ENCODE results near the gene PTGIS.
"Not testable (repeated sequence)": the region's sequence is repeated elsewhere in the genome, so short reads cannot be mapped to it uniquely, and the experiment has no call there.

The PTGIS gene

GRCh38 chr20:49567421-49568277, at the start of gene PTGIS:
PTGIS (minus strand) TSS chr20:49568137; CDS start chr20:49568116, 21 bp downstream.
- DNase-seq: no peak

DNA sequence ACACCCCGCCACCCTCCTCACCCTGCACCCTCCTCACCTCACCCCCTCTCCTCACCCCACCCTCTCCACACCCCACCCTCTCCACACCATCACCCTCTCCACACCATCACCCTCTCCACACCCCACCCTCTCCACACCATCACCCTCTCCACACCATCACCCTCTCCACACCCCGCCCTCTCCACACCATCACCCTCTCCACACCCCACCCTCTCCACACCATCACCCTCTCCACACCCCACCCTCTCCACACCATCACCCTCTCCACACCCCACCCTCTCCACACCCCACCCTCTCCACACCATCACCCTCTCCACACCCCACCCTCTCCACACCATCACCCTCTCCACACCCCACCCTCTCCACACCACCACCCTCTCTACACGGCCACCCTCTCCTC, 49.5 kb upstream of the PTGIS start:
- DNase-seq: not testable (repeated sequence)

GRCh38 chr20:49616154-49617007, 48.4 kb upstream of the PTGIS start:
- DNase-seq: no peak

- DNase-seq: no peak
Observed at GRCh38 chr20:49615401-49616153, 47.6 kb upstream of the PTGIS start.

GRCh38 chr20:49615051-49615400, 47.1 kb upstream of the PTGIS start:
- not testable (repeated sequence) for DNase-seq

DNA sequence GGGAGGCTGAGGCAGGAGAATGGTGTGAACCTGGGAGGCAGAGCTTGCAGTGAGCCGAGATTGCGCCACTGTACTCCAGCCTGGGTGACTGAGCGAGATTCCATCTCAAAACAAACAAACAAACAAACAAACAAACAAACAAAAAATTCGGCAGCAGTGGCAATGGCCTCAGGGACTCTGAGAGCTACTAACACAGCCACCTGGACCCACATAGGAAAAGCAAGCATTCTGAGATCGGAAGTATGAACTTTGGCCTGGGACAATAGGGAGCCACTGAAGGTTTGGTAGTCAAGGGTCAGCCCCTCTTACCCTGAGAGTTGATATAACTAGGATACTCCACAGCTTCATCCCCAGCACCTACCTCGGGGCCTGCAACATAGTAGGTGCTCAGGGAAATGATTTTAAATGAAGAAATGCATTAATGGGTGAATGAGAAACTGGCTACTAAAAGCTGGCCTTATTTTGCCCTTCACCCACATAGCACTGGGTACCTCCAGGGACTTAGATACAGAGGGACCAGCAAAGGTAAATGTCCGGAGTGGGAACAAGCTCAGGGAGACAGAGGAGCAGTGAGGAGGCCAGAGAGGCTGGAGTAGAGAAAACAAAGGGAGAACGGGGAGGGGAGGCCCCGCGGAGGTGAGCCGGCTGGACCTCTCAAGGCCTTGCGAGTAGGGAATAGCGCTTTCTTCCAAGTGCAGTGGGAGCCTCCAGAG, 46.6 kb upstream of the PTGIS start:
- no peak for DNase-seq

- DNase-seq: no peak
Observed at GRCh38 chr20:49612127-49612738, 44.3 kb upstream of the PTGIS start.

GRCh38 chr20:49611539-49612126, 43.7 kb upstream of the PTGIS start:
- not testable (repeated sequence) for DNase-seq

- DNase-seq: peak; percentile 66
Observed at GRCh38 chr20:49610691-49611538, 43.0 kb upstream of the PTGIS start.

- DNase-seq: peak; percentile 81
Observed at GRCh38 chr20:49608752-49609670, 41.1 kb upstream of the PTGIS start.

DNA sequence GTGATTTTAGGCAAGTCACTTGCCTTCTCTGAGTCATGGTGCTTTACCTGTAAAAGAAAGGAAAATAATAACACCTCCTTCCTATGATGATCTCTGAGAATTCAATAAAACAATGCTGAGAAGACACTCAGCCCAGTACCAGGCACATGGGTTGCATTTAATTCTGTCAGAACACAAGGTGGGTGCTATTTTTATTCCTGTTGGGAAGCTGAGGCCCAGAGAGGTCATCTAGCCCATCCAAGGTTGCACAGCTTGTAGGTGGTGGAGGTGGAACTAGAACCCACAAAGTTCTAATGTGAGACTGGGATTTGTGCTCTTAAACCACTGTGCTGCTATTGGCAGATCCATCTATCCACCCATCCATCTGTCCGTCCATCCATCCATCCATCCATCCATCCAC, 39.6 kb upstream of the PTGIS start:
- DNase-seq: no peak

- no peak for DNase-seq
Observed at GRCh38 chr20:49603209-49603627, 35.3 kb upstream of the PTGIS start.

DNA sequence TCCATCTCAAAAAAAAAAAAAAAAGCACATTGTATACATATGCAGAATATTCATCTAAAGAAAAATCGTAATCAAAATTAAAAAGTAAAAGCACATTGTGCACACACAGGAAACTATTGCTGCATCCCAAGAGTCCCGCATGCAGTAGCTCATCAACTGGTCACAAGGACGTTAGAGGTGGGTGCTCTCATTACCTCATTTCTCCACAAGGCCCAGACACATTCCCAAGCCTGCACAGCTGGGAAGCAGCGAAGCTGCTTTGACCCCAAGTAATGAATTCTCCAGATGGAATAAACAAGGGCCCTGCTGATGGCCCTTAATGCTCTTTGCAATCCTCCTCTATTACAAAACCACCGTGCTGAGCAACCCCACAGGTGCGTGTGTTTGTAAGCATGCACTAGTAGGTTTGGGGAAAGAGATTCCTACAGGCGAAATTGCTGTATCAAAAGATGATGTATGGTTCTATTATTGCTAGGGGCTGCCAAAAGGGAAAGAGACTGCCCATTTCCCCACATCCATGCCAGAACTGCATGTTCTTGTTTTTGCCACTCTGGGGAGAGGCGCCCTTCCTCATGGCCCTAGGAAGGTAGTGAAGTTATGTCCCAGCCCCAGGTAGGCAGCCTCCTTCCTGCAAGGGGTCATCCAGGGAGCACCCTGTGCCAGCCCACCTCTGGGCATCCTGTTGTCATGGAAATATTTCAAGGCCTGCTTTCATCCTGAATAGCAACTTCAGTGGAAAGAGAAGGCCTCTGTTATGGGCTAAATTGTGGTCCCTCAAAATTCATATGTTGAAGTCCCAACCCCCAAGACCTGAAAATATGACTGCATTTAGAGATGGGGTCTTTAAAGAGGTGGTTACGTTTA, 34.6 kb upstream of the PTGIS start:
- DNase-seq: no peak

DNA sequence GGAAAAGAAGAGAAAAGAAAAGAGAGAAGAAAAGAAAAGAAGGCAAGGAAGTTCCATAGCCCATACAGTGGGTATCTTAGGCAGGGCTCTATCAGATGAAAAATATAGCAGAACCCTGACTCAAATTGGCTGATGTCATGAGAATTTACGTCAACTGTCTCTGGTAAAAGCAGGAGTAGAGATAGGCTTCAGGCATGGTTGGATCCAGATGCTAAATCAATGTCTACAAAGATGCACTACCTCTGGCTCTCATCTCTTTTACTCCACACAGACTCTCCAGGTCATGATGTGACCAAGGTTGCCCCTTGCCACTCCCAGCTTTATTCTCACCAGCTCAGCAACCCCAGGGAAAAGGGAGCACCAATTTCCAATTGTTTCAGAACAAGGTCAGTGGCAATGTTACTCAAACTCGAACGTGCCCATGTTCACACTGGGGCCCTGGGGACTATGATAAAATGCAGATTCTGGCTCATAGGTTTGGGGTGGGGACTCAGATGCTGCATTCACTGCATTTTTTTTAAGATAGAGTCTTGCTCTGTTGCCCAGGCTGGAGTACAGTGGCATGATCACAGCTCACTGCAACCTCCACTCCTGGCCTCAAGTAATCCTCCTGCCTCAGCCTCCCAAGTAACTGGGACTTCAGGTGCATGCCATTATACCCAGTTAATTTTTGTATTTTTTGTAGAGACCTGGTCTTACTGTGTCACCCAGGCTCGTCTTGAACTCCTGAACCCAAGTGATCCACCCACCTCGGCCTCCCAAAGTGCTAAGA, 33.4 kb upstream of the PTGIS start:
- DNase-seq: no peak

GRCh38 chr20:49599746-49600113, 31.8 kb upstream of the PTGIS start:
- DNase-seq: no peak

GRCh38 chr20:49597825-49598395, 30.0 kb upstream of the PTGIS start:
- DNase-seq: no peak

GRCh38 chr20:49595811-49596561, 28.0 kb upstream of the PTGIS start:
- no peak for DNase-seq
